ENCODE measurements around the gene FXR2.

DNA sequence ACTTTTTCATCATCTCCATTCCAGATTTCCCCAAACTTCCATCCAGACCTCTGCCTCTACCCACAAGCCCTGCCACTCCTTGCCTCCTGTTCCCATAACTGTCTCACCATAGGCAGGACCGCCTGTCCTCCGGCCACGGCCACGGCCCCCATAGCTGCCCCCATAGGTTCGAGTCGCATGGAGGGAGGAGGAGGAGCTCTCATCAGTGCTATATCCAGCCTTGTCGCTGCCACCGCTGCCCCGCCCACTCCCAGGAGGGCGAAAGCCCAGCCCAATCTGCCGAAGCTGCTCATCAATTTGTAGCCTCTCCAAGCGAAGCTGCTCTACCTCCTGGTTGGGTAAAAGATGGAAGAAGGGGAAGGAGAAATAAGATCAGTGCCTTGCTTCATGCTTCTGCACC, 21.4 kb downstream of the FXR2 start:
- TF ChIP-seq, protein P1, sequence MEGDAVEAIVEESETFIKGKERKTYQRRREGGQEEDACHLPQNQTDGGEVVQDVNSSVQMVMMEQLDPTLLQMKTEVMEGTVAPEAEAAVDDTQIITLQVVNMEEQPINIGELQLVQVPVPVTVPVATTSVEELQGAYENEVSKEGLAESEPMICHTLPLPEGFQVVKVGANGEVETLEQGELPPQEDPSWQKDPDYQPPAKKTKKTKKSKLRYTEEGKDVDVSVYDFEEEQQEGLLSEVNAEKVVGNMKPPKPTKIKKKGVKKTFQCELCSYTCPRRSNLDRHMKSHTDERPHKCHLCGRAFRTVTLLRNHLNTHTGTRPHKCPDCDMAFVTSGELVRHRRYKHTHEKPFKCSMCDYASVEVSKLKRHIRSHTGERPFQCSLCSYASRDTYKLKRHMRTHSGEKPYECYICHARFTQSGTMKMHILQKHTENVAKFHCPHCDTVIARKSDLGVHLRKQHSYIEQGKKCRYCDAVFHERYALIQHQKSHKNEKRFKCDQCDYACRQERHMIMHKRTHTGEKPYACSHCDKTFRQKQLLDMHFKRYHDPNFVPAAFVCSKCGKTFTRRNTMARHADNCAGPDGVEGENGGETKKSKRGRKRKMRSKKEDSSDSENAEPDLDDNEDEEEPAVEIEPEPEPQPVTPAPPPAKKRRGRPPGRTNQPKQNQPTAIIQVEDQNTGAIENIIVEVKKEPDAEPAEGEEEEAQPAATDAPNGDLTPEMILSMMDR (IDR thresholded peaks at IDR 0.05): no peak
- TF ChIP-seq, protein P2, sequence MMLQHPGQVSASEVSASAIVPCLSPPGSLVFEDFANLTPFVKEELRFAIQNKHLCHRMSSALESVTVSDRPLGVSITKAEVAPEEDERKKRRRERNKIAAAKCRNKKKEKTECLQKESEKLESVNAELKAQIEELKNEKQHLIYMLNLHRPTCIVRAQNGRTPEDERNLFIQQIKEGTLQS (CRISPR knock-in tag; conservative IDR thresholded peaks at IDR 0.05): no peak
- TF ChIP-seq, protein P3, sequence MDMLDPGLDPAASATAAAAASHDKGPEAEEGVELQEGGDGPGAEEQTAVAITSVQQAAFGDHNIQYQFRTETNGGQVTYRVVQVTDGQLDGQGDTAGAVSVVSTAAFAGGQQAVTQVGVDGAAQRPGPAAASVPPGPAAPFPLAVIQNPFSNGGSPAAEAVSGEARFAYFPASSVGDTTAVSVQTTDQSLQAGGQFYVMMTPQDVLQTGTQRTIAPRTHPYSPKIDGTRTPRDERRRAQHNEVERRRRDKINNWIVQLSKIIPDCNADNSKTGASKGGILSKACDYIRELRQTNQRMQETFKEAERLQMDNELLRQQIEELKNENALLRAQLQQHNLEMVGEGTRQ (CRISPR knock-in tag; IDR thresholded peaks at IDR 0.05): no peak
